HCT116 (cell line): ENCODE measurements around the gene RAMP3.

Experiments used
- CTCF ChIP-seq, 3 experiments: fragments of 200-600 bp in 1 of 3; sonication (generic) in 1 of 3; IDR thresholded peaks in 2 of 3; conservative IDR thresholded peaks in 1 of 3; 2 replicates each; pipeline ENCODE4 v1.5.1; 2012 to 2017; ENCODE audit warnings: low read depth in 2 of 3, low read length in 2 of 3, antibody characterized with exemption in 1 of 3, borderline replicate concordance in 1 of 3, control low read depth in 1 of 3, mild to moderate bottlenecking in 1 of 3, mixed read lengths in 1 of 3, mixed run types in 1 of 3, moderate library complexity in 1 of 3; ENCODE audit not compliant: insufficient read depth in 1 of 3
- EGR1 ChIP-seq: IDR thresholded peaks from 2 replicates; pipeline ENCODE4 v1.6.1; 2012; ENCODE audit warnings: low read depth
- EZH2 ChIP-seq: fragments of 200-600 bp; sonication (generic); IDR thresholded peaks from 2 replicates; pipeline ENCODE4 v1.6.1; 2017; ENCODE audit warnings: antibody characterized with exemption, mixed run types
- EZH2phosphoT487 ChIP-seq: fragments of 200-600 bp; IDR thresholded peaks from 2 replicates; pipeline ENCODE4 v1.6.1; 2018; ENCODE audit warnings: antibody characterized with exemption, borderline replicate concordance
- POLR2A ChIP-seq: IDR thresholded peaks from 2 replicates; pipeline ENCODE4 v1.7.0; 2011; ENCODE audit warnings: borderline replicate concordance; ENCODE audit not compliant: insufficient read depth, insufficient read length; ENCODE audit errors: extremely low read depth
- POLR2AphosphoS5 ChIP-seq: IDR thresholded peaks from 2 replicates; pipeline ENCODE4 v1.6.1; 2011; ENCODE audit warnings: mild to moderate bottlenecking, low read depth, low read length, moderate library complexity
- RAD21 ChIP-seq: IDR thresholded peaks from 2 replicates; pipeline ENCODE4 v1.6.1; 2012; ENCODE audit warnings: low read depth, mild to moderate bottlenecking
- REST ChIP-seq: IDR thresholded peaks from 2 replicates; pipeline ENCODE4 v1.6.1; 2012; ENCODE audit warnings: low read depth
- SIN3A ChIP-seq: IDR thresholded peaks from 2 replicates; pipeline ENCODE4 v1.6.1; 2012; ENCODE audit warnings: low read depth
- ZNF274 ChIP-seq: fragments of 200-500 bp; sonication (Bioruptor generic); IDR thresholded peaks from 2 replicates; pipeline ENCODE4 v1.6.1; 2014; ENCODE audit warnings: mild to moderate bottlenecking, low read depth, low read length, inconsistent platforms

DNA sequence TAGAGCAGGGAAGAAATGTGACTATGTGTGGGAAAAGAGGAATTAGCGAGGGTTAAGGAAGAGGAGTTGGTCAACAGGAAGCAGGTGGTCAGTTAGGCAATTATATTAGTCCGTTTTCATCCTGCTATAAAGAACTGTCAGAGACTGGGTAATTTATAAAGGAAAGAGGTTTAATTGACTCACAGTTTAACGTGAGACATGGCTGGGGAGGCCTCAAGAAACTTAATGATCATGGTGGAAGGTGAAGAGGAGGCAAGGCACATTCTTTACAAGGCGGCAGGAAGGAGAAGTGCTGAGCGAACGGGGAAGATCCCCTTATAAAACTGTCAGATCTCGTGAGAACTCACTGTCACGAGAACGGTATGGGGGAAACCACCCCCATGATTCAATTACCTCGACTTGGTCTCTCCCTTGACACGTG lies 35.0 kb downstream of the RAMP3 start:
- TF ChIP-seq EZH2phosphoT487 (no peak), CTCF (IDR thresholded peaks at IDR 0.05 in 2 of 3, conservative IDR thresholded peaks at IDR 0.05 in 1 of 3; ENCODE audit: borderline replicate concordance in 1 of 3, insufficient read depth in 1 of 3, low read depth in 2 of 3, low read length in 2 of 3) (no peak), REST (no peak), POLR2AphosphoS5 (no peak), POLR2A (no peak), EZH2 (no peak), SIN3A (no peak), ZNF274 (no peak), EGR1 (no peak), RAD21 (no peak)
